HepG2 (cell line): Measurements from ENCODE around the gene ACTN4.

Experiments used
- CHD2 ChIP-seq: IDR thresholded peaks from 2 replicates; pipeline ENCODE4 v1.6.1; 2011; ENCODE audit warnings: low read depth, low read length, improper control_type of control experiment
- RAD51 ChIP-seq: fragments of 450-650 bp; IDR thresholded peaks from 2 replicates; pipeline ENCODE4 v1.6.1; 2016; ENCODE audit warnings: borderline replicate concordance
- TF ChIP-seq, protein P1 (sequence below): sonication (generic); formaldehyde crosslinking; IDR thresholded peaks from 2 replicates; pipeline ENCODE4 v1.5.0; 2020; ENCODE audit warnings: mild to moderate bottlenecking, missing genetic modification reagents, moderate library complexity
- TF ChIP-seq, protein P2 (sequence below): sonication (generic); formaldehyde crosslinking; IDR thresholded peaks from 2 replicates; pipeline ENCODE4 v1.4.0; 2020; ENCODE audit warnings: missing genetic modification reagents

DNA sequence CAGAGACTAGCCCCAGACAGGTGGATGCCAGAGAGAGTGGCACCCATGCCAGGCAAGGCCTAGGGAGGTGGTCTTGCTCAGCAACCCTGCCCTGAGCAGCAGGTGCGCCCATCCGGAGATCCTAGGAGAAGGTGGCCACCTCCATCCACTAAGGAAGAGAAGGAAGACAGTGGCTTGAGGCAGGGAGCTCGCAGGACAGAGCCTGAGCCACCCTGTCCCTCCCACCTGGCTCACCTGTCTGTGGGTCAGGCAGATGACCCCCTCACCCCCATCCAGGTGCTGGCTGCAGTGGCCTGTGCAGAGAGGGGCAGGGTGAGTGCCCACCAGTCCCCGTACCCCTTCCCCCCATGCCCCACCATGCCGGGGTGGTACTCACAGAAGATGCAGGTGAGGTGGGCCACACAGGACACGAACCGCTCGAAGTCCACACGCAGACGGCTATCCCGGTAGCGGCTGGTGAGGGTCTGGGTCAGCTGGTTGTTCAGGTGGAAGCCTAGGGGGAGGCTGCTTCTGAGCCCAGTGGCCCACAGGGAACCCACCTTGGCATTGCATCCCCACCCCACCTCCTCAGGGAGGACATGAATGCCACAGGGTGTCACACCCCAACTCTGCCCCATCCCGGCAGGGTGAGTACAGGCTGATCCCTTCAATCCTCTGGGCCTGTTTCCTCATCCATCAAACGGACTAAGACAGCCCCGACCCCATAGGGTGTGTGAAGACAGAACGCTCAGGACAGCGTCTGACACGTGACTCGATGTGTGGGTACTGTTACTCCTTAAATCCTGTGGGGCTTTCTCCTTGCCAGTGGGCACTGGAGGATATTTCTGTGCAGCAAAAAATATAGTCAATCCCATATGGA lies 83.5 kb downstream of the ACTN4 start:
- TF ChIP-seq, protein P1, sequence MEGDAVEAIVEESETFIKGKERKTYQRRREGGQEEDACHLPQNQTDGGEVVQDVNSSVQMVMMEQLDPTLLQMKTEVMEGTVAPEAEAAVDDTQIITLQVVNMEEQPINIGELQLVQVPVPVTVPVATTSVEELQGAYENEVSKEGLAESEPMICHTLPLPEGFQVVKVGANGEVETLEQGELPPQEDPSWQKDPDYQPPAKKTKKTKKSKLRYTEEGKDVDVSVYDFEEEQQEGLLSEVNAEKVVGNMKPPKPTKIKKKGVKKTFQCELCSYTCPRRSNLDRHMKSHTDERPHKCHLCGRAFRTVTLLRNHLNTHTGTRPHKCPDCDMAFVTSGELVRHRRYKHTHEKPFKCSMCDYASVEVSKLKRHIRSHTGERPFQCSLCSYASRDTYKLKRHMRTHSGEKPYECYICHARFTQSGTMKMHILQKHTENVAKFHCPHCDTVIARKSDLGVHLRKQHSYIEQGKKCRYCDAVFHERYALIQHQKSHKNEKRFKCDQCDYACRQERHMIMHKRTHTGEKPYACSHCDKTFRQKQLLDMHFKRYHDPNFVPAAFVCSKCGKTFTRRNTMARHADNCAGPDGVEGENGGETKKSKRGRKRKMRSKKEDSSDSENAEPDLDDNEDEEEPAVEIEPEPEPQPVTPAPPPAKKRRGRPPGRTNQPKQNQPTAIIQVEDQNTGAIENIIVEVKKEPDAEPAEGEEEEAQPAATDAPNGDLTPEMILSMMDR, result no peak
- TF ChIP-seq CHD2, result no peak
- no peak for TF ChIP-seq RAD51
- TF ChIP-seq, protein P2, sequence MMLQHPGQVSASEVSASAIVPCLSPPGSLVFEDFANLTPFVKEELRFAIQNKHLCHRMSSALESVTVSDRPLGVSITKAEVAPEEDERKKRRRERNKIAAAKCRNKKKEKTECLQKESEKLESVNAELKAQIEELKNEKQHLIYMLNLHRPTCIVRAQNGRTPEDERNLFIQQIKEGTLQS (CRISPR knock-in tag), result no peak
